ENCODE measurements around the gene IRF5.

DNA sequence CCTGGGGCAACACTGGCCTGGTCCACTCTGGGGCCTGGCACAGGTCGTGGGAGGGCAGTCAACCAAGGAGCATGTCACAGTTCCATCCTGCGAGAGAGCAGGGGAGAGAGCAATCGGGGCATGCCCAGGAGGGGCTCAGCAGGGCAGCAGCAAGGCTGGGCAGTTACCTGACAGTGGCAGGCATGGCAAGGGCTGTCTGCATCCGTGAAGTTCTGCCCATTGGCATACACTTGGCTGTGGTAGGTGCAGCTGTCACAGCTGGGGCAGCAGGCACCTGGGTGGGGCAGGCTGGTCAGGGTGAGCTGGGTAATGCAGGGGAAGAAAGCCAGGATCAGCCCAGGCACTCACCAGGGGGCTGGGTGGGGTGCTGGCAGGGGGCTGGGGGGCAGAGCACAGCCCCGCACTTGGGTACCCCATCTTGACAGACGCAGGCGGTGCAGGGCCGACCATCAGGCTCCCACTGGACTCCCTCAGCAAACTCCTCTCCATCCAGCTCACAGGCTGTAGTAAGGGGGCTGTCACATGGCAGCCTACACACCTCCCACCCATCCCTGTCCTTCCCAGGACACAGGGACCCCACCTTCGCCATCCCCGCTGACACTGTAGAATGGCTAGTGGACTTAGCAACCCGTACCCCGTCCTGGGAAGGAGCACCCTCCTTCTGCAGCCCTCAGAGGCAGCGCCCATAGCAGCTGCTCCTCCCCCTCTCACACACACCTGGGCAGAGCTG, 45.0 kb upstream of the IRF5 start:
- TF ChIP-seq CTCF (conservative IDR thresholded peaks at IDR 0.05; ENCODE audit: low read depth, low read length) (no peak), EZH2 (IDR thresholded peaks at IDR 0.05; ENCODE audit: borderline replicate concordance, low read depth, low read length, poor library complexity, severe bottlenecking) (no peak)
